ENCODE measurements around the gene TDRD1. TPM values are rescaled to one million over a fixed set of nuclear protein-coding genes. Genes with fewer than 3 reads are reported as not detected.

Gene TDRD1
- total and polyA plus RNA-seq, 9 donors = 0.17 to 1.4 (median 0.51) TPM

- Histone ChIP-seq H3K27me3 (no peaks in the 10 kb centered on the region), H3K9me3 (no peaks in the 10 kb centered on the region), H3K27ac (no peak overlapping the region), H3K4me1 (ENCODE audit: insufficient read depth) (peaks cover 4% of the 10 kb centered on the region), H3K4me3 (no peak overlapping the region), H3K36me3 (no peaks in the 10 kb centered on the region)
- intact Hi-C loops (cut with DNase I) = no loop called here
- WGBS, 3 donors = 39 to 47% (median 42%) methylated on average over 3 of the region's 3 CpGs
- no peak for TF ChIP-seq CTCF (IDR thresholded peaks at IDR 0.05)
- TF ChIP-seq POLR2A (IDR thresholded peaks at IDR 0.05) = no peak
- no peak for TF ChIP-seq EP300 (IDR thresholded peaks at IDR 0.05)
- DNase-seq = no peak
Observed at GRCh38 chr10:114257498-114257897, 78.3 kb downstream of the TDRD1 start.

- peaks cover 4% of the 10 kb centered on the region for H3K4me1 ChIP-seq (ENCODE audit: insufficient read depth)
- H3K9me3 ChIP-seq = no peaks in the 10 kb centered on the region
- no peak overlapping the region for H3K27ac ChIP-seq
- no peaks in the 10 kb centered on the region for H3K27me3 ChIP-seq
- H3K36me3 ChIP-seq = no peaks in the 10 kb centered on the region
- TF ChIP-seq CTCF (IDR thresholded peaks at IDR 0.05) = no peak
- TF ChIP-seq EP300 (IDR thresholded peaks at IDR 0.05) = no peak
- TF ChIP-seq POLR2A (IDR thresholded peaks at IDR 0.05) = no peak
- intact Hi-C loops (cut with DNase I) = no loop called here
- H3K4me3 ChIP-seq = no peak overlapping the region
- DNase-seq = no peak
- WGBS, 3 donors = 18 to 35% (median 30%) methylated on average over 5 of the region's 5 CpGs
Observed at GRCh38 chr10:114258274-114258840, 79.2 kb downstream of the TDRD1 start.

GRCh38 chr10:114259824-114260223, 80.7 kb downstream of the TDRD1 start:
- no peaks in the 10 kb centered on the region for H3K9me3 ChIP-seq
- H3K27ac ChIP-seq = no peak overlapping the region
- intact Hi-C loops (cut with DNase I) = loop anchor here in 1 of 4 donors (10.0 kb wide), 1 partner anchor 85 kb away; the partner anchor contains the start of genes CCDC186 and TDRD1
- TF ChIP-seq CTCF (IDR thresholded peaks at IDR 0.05) = no peak
- H3K4me3 ChIP-seq = no peak overlapping the region
- no peaks in the 10 kb centered on the region for H3K27me3 ChIP-seq
- peak in 3 of 5 donors; percentile 40 to 58 (median 46) for DNase-seq
- 22 to 46% (median 36%) methylated on average over 10 of the region's 10 CpGs for WGBS, 3 donors
- no peaks in the 10 kb centered on the region for H3K36me3 ChIP-seq
- H3K4me1 ChIP-seq (ENCODE audit: insufficient read depth) = peaks cover 4% of the 10 kb centered on the region

GRCh38 chr10:114260366-114260765, 81.2 kb downstream of the TDRD1 start:
- H3K27ac ChIP-seq = no peak overlapping the region
- peaks cover 4% of the 10 kb centered on the region for H3K4me1 ChIP-seq (ENCODE audit: insufficient read depth)
- intact Hi-C loops (cut with DNase I) = loop anchor here in 1 of 4 donors (10.0 kb wide), 1 partner anchor 86 kb away; the partner anchor contains the start of genes CCDC186 and TDRD1
- TF ChIP-seq EP300 (IDR thresholded peaks at IDR 0.05) (no peak), CTCF (IDR thresholded peaks at IDR 0.05) (no peak), POLR2A (IDR thresholded peaks at IDR 0.05) (no peak)
- no peaks in the 10 kb centered on the region for H3K27me3 ChIP-seq
- no peak overlapping the region for H3K4me3 ChIP-seq
- H3K9me3 ChIP-seq = no peaks in the 10 kb centered on the region
- DNase-seq = no peak
- 86 to 94% (median 91%) methylated on average over 5 of the region's 5 CpGs for WGBS, 3 donors
- no peaks in the 10 kb centered on the region for H3K36me3 ChIP-seq
